Thymus (tissue), 11 donors: ENCODE results near the gene PLPP3. TPM values are rescaled to one million over a fixed set of nuclear protein-coding genes. Genes with fewer than 3 reads are reported as not detected.

Source experiments
- DNase-seq, 9 donors: peaks; one replicate each; pipeline ENCODE4 v3.0.0-alpha.2; 2013; ENCODE audit warnings: low spot score in 9 of 9, low read depth in 6 of 9, missing footprints in 1 of 9
- H3K27ac ChIP-seq, 2 donors: one replicate each; pipeline ENCODE4 v1.5.1; 2013; ENCODE audit warnings: control low read depth in 1 of 2, low read depth in 1 of 2, low read length in 1 of 2, mild to moderate bottlenecking in 1 of 2, moderate library complexity in 1 of 2
- H3K27me3 ChIP-seq, 2 donors: one replicate each; pipeline ENCODE4 v1.5.1; 2013; ENCODE audit warnings: low read length in 1 of 2; ENCODE audit not compliant: control insufficient read depth in 2 of 2, insufficient read depth in 1 of 2
- H3K36me3 ChIP-seq, 2 donors: one replicate each; pipeline ENCODE4 v1.5.1; 2013; ENCODE audit warnings: low read length in 1 of 2, mild to moderate bottlenecking in 1 of 2, moderate library complexity in 1 of 2; ENCODE audit not compliant: control insufficient read depth in 2 of 2, insufficient read depth in 2 of 2
- H3K4me1 ChIP-seq, 2 donors: one replicate each; pipeline ENCODE4 v1.5.1; 2013; ENCODE audit warnings: low read length in 2 of 2; ENCODE audit not compliant: control insufficient read depth in 2 of 2, insufficient read depth in 2 of 2
- H3K4me3 ChIP-seq, 2 donors: one replicate each; pipeline ENCODE4 v1.5.1; 2013; ENCODE audit warnings: low read length in 2 of 2, control low read depth in 1 of 2, mild to moderate bottlenecking in 1 of 2
- H3K9me3 ChIP-seq, 2 donors: one replicate each; pipeline ENCODE4 v1.5.1; 2013; ENCODE audit warnings: low read length in 1 of 2, mild to moderate bottlenecking in 1 of 2; ENCODE audit not compliant: control insufficient read depth in 2 of 2, insufficient read depth in 1 of 2
- WGBS: extraction: QIAGEN DNeasy Blood & Tissue Kit; methylation state at CpG from one replicate; pipeline ENCODE4 v1.1.7; 2013; 5-methylcytosine and 5-hydroxymethylcytosine counted together
- polyA plus RNA-seq: library from polyadenylated mRNA; stranded (reverse); fragments of 200-250 nt; gene quantifications from one replicate; pipeline ENCODE4 v1.2.3, GENCODE V29; 2013
- total RNA-seq: library from RNA; stranded (reverse); fragments of 120-200 nt; gene quantifications from one replicate; pipeline ENCODE4 v1.2.4, GENCODE V29; 2013
- donor health status: healthy.

Gene PLPP3
- total and polyA plus RNA-seq, 2 donors: 30.8 to 31.3 TPM

DNA sequence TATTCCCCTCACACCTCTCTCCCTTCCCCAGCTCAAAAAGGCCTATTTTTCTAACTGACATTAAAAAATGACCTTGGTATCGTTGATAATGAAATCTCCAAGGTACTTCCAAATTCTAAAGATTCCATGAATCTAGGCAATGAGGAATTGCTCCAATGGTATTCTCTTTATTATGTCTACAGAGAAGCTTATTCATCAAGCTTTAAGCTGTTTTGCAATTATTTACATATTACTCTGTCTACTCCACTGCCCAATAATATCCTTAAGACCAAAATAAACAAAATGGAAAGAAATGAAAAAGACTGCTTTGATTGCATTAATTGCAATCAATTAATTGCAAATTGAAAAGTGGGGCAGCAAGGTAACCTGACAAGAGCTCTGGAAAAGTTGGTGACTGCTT lies 7.9 kb downstream of the PLPP3 start:
- H3K4me3 ChIP-seq: no peak overlapping the region

DNA sequence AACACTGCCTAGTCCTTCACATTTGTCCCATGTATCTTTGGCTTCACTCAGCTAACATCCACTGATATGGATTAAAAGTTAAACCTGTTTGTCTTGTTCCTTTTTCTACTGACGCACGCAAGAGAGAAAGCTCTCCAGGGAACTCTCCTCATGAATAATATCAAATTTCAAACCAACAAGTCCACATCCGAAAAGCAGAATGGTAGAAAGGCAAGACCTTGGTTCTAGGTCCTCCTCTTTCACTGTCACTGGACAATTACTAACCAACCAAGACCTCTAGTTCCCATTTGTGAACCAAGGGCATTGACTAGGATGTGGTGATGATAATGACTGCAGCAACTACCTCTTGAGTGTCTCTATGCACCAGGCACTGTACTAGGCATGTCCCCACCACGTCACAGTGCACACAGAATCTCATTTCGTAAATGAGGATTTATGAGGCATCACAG lies 8.4 kb downstream of the PLPP3 start:
- no peaks in the 10 kb centered on the region for H3K36me3 ChIP-seq
- 93% methylated on average over 5 of the region's 5 CpGs for WGBS
- no peaks in the 10 kb centered on the region for H3K9me3 ChIP-seq
- H3K4me3 ChIP-seq: no peak overlapping the region
- H3K27ac ChIP-seq: peak overlapping the region in 1 of 2 donors; percentile 14
- H3K4me1 ChIP-seq: peaks cover 0 to 4% of the 10 kb centered on the region in 2 donors
- no peak for DNase-seq
- H3K27me3 ChIP-seq: no peaks in the 10 kb centered on the region

More for the DNA sequence above, 7.9 kb downstream of the PLPP3 start:
- 97% methylated on average over 1 of the region's 1 CpG for WGBS
- no peak for DNase-seq
- Histone ChIP-seq H3K27ac (no peak overlapping the region), H3K36me3 (no peaks in the 10 kb centered on the region), H3K4me1 (peaks cover under 1 to 4% of the 10 kb centered on the region in 2 donors), H3K9me3 (no peaks in the 10 kb centered on the region), H3K27me3 (no peaks in the 10 kb centered on the region)

DNA sequence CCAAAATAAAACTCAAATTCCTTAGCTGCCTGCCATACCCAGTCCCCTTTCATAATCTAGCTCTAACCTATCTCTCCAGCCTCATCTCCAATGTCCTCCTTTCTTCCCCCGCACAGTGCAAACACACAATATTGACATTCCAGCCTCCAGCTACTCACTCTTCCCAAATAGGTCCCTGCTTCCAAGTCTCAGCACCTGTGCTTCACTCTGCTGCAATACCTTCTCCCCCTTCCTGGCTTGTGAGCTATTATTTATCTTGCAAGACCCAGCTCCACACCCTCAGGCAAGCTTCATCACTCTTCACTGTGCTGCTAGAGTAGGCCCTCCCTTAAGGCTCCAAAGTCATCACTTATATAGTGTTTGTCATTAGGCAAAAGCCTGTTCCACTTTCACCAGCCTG lies 9.7 kb downstream of the PLPP3 start:
- H3K4me3 ChIP-seq: no peak overlapping the region
- no peak overlapping the region for H3K27ac ChIP-seq
- WGBS: 98% methylated on average over 1 of the region's 1 CpG
- no peak for DNase-seq
- no peaks in the 10 kb centered on the region for H3K27me3 ChIP-seq
- H3K9me3 ChIP-seq: no peaks in the 10 kb centered on the region
- peaks cover 0 to 4% of the 10 kb centered on the region in 2 donors for H3K4me1 ChIP-seq
- H3K36me3 ChIP-seq: no peaks in the 10 kb centered on the region

DNA sequence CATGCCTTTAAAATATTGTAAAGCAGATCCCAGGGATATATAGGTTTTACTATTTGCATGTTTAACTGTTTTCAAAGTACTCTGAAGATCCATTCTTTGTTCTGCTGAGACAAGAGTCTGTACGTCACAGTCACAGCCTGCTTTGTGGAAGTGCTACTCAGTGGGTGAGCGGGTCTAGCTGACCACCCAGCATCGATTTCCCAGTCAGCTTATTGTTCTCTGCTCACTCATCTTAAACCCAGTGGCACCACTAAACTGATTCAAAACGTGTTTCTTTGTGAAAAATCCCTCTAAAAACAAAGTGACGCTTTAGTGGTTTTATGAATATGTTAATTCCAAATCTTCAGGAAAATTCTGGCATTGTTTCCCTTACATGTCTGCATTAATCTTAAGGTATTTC lies 12.4 kb downstream of the PLPP3 start:
- WGBS: 96% methylated on average over 5 of the region's 5 CpGs

DNA sequence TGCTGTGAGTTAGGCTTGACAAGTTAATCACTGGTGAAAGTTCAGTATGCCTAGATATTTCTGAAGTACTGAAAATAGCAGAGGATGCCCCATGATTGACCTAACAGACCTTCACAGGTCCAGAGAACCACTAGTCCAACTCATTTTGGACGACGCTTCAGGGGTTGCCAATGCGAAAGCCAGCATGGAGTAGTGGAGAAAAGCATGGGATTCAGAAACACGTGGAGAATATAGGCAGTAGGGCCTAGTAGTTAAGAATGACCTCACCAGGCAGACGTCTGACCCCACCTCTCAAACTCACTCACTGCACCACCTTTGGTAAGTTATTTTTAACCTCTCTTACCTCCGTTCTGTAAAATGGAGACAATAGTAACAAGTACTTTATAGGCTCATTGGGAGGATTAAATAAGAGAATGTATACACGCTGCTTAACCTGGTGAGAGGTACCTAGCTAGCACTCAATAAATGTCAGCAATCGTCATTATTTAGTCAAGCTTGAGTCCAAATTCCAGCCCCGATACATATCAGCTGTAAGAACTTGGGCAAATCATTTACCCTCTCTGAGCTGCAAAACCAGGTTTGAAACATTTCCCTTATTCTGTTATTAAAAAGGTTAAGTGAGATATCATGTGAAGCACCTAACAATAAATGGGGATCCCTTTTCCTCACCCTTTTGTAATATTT lies 13.2 kb downstream of the PLPP3 start:
- no peaks in the 10 kb centered on the region for H3K27me3 ChIP-seq
- H3K27ac ChIP-seq: no peak overlapping the region
- H3K4me1 ChIP-seq: peaks cover 0 to 4% of the 10 kb centered on the region in 2 donors
- no peaks in the 10 kb centered on the region for H3K9me3 ChIP-seq
- 98% methylated on average over 9 of the region's 9 CpGs for WGBS
- H3K36me3 ChIP-seq: no peaks in the 10 kb centered on the region
- no peak for DNase-seq
- H3K4me3 ChIP-seq: no peak overlapping the region

More for the DNA sequence above, 12.4 kb downstream of the PLPP3 start:
- no peak overlapping the region for H3K4me3 ChIP-seq
- H3K36me3 ChIP-seq: no peaks in the 10 kb centered on the region
- no peak overlapping the region for H3K27ac ChIP-seq
- peaks cover 0 to 4% of the 10 kb centered on the region in 2 donors for H3K4me1 ChIP-seq
- H3K9me3 ChIP-seq: no peaks in the 10 kb centered on the region
- DNase-seq: no peak
- H3K27me3 ChIP-seq: no peaks in the 10 kb centered on the region

DNA sequence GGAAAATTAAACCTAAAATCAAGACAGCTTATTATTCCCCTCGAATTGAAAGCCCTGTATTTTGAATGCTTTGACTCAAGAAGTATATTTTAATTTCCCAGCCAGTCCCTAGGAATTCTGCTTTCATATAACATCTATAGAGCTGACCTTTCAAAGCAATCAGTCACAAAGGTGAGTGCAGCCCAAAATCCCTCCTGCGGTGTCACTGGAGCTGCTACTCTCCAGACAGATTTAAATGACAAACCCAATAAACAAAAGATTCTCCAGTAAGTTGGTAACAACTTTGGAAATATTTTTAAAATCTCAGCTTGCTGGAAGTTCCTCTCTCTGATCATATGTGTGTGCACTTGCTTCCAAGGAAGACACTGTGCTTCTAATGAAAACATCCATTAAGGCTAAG lies 14.7 kb downstream of the PLPP3 start:
- Histone ChIP-seq H3K27ac (no peak overlapping the region), H3K36me3 (no peaks in the 10 kb centered on the region), H3K9me3 (no peaks in the 10 kb centered on the region), H3K4me3 (no peak overlapping the region), H3K4me1 (peaks cover 0 to 2% of the 10 kb centered on the region in 2 donors), H3K27me3 (no peaks in the 10 kb centered on the region)
- DNase-seq: no peak
- 92% methylated on average over 2 of the region's 2 CpGs for WGBS

DNA sequence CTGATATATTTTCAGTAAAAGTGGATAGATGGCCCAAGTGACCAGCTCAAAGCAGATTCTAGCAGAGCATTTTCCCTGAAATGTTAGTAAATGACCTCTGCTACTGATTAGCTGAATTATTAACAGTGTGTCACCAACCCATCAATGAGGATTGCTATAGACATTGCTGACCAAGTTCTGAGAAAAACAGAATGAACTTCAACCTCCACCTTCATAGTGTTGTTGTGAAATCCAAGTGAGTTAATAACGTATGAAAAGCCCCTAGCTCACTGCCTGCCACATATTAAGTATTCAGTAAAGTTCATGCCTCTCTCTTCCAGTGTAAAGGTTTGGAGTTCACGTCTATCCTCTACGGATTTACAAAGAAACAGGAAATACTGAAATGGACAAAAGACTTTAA lies 15.8 kb downstream of the PLPP3 start:
- H3K9me3 ChIP-seq: no peaks in the 10 kb centered on the region
- H3K27ac ChIP-seq: no peak overlapping the region
- H3K36me3 ChIP-seq: no peaks in the 10 kb centered on the region
- no peaks in the 10 kb centered on the region for H3K4me1 ChIP-seq
- no peak overlapping the region for H3K4me3 ChIP-seq
- no peak for DNase-seq
- WGBS: 96% methylated on average over 3 of the region's 3 CpGs
- H3K27me3 ChIP-seq: no peaks in the 10 kb centered on the region

DNA sequence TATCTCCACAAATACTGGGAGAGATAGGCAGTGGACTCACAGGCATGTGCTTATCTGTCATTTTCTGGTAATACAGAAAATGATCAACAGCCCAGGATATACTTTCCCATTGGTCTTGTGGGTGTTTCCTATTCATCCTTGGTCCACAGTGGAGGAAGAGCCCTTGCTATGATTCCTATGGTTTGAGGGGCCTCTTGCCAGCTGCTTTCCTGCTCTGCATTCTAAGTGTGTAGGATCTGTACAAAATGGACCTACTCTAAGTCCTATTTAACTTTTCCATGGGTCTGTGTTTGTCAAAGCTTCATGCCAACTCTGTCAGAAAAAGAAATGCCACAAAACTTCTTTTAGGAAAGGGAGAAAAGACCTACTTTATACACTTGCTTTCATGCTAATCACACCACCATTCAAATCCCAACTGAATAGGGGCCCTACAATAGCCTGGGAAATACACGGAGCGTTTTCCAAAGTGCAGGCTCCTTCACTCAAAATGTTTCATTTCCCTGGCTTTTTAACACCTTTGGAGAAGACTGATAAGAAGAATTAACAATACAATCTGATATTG lies 16.4 kb downstream of the PLPP3 start:
- DNase-seq: no peak
- Histone ChIP-seq H3K36me3 (no peaks in the 10 kb centered on the region), H3K4me1 (no peaks in the 10 kb centered on the region), H3K27ac (no peak overlapping the region), H3K4me3 (no peak overlapping the region), H3K27me3 (no peaks in the 10 kb centered on the region), H3K9me3 (no peaks in the 10 kb centered on the region)
- WGBS: 95% methylated on average over 2 of the region's 2 CpGs

DNA sequence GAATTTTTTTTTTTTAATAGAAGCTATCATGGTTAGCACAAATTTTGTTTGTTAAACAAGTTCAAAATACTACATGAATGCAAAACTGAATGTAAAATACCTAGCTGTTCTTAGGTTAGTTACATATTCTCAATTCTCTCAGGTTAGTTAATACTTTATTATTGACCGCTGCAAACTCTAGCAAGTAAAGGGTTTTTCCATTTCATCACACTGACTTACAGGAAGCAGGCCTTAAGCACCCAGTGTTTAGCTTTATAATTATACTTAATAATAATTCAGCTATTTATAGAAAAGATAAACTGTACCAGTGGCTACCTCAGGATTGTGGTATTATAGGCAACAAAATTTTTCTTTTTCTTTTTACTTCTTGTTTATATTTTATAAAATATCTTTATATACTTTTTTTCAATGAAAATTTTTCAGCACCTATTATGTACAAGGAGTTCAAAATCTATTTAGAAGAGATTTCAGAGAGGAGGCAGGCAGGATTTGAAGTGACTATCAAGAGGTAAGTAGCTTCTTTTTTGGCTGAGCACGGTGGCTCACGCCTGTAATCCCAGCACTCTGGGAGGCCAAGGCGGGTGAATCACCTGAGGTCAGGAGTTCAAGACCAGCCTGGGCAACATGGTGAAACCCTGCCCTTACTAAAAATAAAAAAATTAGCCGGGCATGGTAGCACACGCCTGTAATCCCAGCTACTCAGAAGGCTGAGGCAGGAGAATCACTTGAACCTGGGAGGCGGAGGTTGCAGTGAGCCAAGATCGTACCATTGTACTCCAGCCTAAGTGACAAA lies 17.9 kb downstream of the PLPP3 start:
- no peaks in the 10 kb centered on the region for H3K27me3 ChIP-seq
- no peaks in the 10 kb centered on the region for H3K4me1 ChIP-seq
- no peak overlapping the region for H3K4me3 ChIP-seq
- H3K36me3 ChIP-seq: no peaks in the 10 kb centered on the region
- no peak for DNase-seq
- no peak overlapping the region for H3K27ac ChIP-seq
- H3K9me3 ChIP-seq: no peaks in the 10 kb centered on the region
- 95% methylated on average over 8 of the region's 8 CpGs for WGBS
